ENCODE measurements around the gene METTL6. TPM values are rescaled to one million over a fixed set of nuclear protein-coding genes. Genes with fewer than 3 reads are reported as not detected.
A peak's percentile ranks its signal among the peaks of the same experiment; 100 is the strongest.

Gene METTL6, protein sequence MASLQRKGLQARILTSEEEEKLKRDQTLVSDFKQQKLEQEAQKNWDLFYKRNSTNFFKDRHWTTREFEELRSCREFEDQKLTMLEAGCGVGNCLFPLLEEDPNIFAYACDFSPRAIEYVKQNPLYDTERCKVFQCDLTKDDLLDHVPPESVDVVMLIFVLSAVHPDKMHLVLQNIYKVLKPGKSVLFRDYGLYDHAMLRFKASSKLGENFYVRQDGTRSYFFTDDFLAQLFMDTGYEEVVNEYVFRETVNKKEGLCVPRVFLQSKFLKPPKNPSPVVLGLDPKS
- total RNA-seq (10 to 100 TPM in 5 of 9 donors, 1 to 10 TPM in 4; 5.7 to 14.7 (median 10.5) TPM), polyA plus RNA-seq (10 to 100 TPM in 1 of 2 donors, 1 to 10 TPM in 1; 6.0 to 15.6 TPM)
- long read RNA-seq, donor 1, partial matches to known transcripts = 1 of 9 reads
- long read RNA-seq, donor 1, other reads (novel, unspliced or antisense) = 5 of 9 reads
- long read RNA-seq, donor 2, full-length matches to known transcripts = 10 of 21 reads
- long read RNA-seq, donor 2, partial matches to known transcripts = 1 of 21 reads
- long read RNA-seq, donor 2, other reads (novel, unspliced or antisense) = 10 of 21 reads
- long read RNA-seq, donor 3, full-length matches to known transcripts = 8 of 15 reads
- long read RNA-seq, donor 3, partial matches to known transcripts = 0 of 15 reads
- long read RNA-seq, donor 3, other reads (novel, unspliced or antisense) = 7 of 15 reads

DNA sequence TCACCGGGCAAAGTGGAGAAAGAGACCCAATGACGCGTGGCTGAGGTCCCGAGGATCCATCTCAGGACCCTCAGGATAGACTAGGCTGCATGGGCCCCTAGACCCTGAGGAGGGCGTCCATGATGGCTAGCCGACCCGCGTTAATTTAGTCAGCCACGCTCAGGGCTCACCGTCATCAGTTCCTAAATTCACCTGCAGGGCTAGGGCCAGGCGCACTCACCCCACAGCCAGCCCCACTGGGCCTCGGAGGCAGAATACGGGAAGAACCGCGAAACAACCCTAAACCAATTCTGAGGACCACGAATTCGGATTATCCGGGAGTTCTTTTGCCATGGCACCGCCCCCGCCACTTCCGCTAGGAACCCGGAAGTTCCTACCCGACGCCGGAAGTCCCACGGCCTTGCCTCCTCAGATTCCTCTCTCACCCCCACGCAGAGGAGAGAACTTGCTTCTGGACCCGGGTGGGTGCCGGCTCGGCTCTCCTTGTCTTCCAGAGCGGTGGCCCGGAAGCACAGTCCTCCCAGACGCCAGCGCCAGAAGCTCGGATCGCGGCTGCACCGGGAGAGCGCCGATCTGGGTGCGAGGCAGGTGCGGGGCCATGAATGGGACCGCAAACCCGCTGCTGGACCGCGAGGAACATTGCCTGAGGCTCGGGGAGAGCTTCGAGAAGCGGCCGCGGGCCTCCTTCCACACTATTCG lies at the start of gene METTL6, which contains the start of gene EAF1:
Gene METTL6 (minus strand): TSS at position 363 of the 699 bp plus-strand sequence. CDS start 1,033 bp downstream, outside the sequence.
Gene EAF1 (plus strand): TSS at position 417 of the 699 bp plus-strand sequence. CDS start 182 bp downstream, at position 599.
- peak; percentile 84 to 96 (median 92) for ATAC-seq
- intact Hi-C loops (cut with DNase I) = loop anchor here in 9 of 10 donors (5.0 to 10.0 kb wide), 3 partner anchors 127 to 135 kb away; no protein-coding TSS in a partner anchor
- Histone ChIP-seq H3K9me3 (no peaks in the 10 kb centered on the region), H3K27ac (peak within 1 kb of the TSS in 11 of 12 donors; percentile 62 to 92 (median 81)), H3K4me3 (peak within 1 kb of the TSS; percentile 78 to 98 (median 92)), H3K36me3 (peaks cover 0 to 61% (median 43%) of the 10 kb centered on the region in 9 donors), H3K27me3 (no peaks in the 10 kb centered on the region), H3K4me1 (peaks cover 0 to 54% (median 40%) of the 10 kb centered on the region in 12 donors)
- TF ChIP-seq POLR2A (IDR thresholded peaks at IDR 0.05) = peak in 1 of 2 donors; percentile 61
- TF ChIP-seq CTCF (IDR thresholded peaks at IDR 0.05) = peak in 3 of 12 donors; percentile 24 to 30 (median 24)
- peak; percentile 84 to 90 (median 88) for DNase-seq
- 0% methylated on average over 26 to 52 of the region's 52 CpGs for WGBS, 4 donors

- peaks cover 0 to 34% (median 16%) of the 10 kb centered on the region in 12 donors for H3K4me1 ChIP-seq
- WGBS, 4 donors = 58 to 70% (median 66%) methylated on average over 3 of the region's 3 CpGs
- peaks cover 0 to 5% (median 0%) of the 10 kb centered on the region in 12 donors for H3K9me3 ChIP-seq
- ATAC-seq = peak in 2 of 4 donors; percentile 48 to 63
- no peak for DNase-seq
- no peak overlapping the region for H3K4me3 ChIP-seq
- no peak overlapping the region for H3K27ac ChIP-seq
- no peaks in the 10 kb centered on the region for H3K27me3 ChIP-seq
- H3K36me3 ChIP-seq = peaks cover 0 to 13% (median 0%) of the 10 kb centered on the region in 9 donors
- intact Hi-C loops (cut with DNase I) = no loop called here
- TF ChIP-seq CTCF (IDR thresholded peaks at IDR 0.05) (no peak), POLR2A (IDR thresholded peaks at IDR 0.05) (no peak)
Observed at GRCh38 chr3:15476378-15476777, 49.0 kb upstream of the METTL6 start.

GRCh38 chr3:15475161-15475560 lies 47.8 kb upstream of the METTL6 start:
- Histone ChIP-seq H3K27me3 (no peaks in the 10 kb centered on the region), H3K9me3 (no peaks in the 10 kb centered on the region), H3K36me3 (peaks cover 0 to 13% (median 0%) of the 10 kb centered on the region in 9 donors), H3K4me1 (peaks cover 0 to 34% (median 16%) of the 10 kb centered on the region in 12 donors), H3K27ac (no peak overlapping the region), H3K4me3 (no peak overlapping the region)
- no peak for TF ChIP-seq CTCF (IDR thresholded peaks at IDR 0.05)
- no peak for TF ChIP-seq POLR2A (IDR thresholded peaks at IDR 0.05)
- intact Hi-C loops (cut with DNase I) = no loop called here
- no peak for DNase-seq
- 47 to 70% (median 54%) methylated on average over 5 of the region's 5 CpGs for WGBS, 4 donors
- ATAC-seq = no peak

All from heart left ventricle (tissue), 16 donors.